Upper lobe of left lung (tissue), 4 donors: ENCODE results near the gene STXBP6.
"Not testable (repeated sequence)": the region's sequence is repeated elsewhere in the genome, so short reads cannot be mapped to it uniquely, and the experiment has no call there.

Experiments used
- POLR2A ChIP-seq, 4 donors: fragments of 450-650 bp; IDR thresholded peaks; one replicate each; pipeline ENCODE4 v1.5.1; 2016 to 2017; ENCODE audit warnings: antibody characterized with exemption in 4 of 4, mild to moderate bottlenecking in 2 of 4
- POLR2AphosphoS5 ChIP-seq, 2 donors: sonication (generic); formaldehyde crosslinking; IDR thresholded peaks; one replicate each; pipeline ENCODE4 v1.5.1; 2017; ENCODE audit warnings: antibody characterized with exemption in 2 of 2
- TF ChIP-seq, protein P1 (sequence below), 6 experiments: fragments of 450-650 bp in 4 of 6; fragments of 200-600 bp in 2 of 6; sonication (generic) in 2 of 6; IDR thresholded peaks; one replicate each; pipeline ENCODE4 v1.5.1; 2016 to 2019; ENCODE audit warnings: antibody characterized with exemption in 6 of 6

DNA sequence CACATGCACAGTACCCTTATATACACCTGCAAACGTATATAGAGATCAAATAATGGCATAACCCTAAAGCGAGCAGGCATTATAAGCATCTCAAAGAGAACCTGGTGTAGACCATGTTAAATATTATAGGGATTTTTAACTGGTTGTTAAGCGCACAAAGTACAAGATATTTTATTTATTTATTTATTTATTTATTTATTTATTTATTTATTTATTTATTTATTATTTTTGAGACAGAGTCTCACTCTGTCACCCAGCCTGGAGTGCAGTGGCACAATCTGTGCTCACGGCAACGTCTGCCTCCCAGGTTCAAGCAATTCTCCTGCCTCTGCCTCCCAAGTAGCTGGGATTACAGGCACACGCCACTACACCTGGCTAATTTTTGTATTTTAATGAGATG is 87.8 kb downstream of the STXBP6 start:
- not testable (repeated sequence) for TF ChIP-seq POLR2AphosphoS5, POLR2A (IDR thresholded peaks at IDR 0.05)
- TF ChIP-seq, protein P1, sequence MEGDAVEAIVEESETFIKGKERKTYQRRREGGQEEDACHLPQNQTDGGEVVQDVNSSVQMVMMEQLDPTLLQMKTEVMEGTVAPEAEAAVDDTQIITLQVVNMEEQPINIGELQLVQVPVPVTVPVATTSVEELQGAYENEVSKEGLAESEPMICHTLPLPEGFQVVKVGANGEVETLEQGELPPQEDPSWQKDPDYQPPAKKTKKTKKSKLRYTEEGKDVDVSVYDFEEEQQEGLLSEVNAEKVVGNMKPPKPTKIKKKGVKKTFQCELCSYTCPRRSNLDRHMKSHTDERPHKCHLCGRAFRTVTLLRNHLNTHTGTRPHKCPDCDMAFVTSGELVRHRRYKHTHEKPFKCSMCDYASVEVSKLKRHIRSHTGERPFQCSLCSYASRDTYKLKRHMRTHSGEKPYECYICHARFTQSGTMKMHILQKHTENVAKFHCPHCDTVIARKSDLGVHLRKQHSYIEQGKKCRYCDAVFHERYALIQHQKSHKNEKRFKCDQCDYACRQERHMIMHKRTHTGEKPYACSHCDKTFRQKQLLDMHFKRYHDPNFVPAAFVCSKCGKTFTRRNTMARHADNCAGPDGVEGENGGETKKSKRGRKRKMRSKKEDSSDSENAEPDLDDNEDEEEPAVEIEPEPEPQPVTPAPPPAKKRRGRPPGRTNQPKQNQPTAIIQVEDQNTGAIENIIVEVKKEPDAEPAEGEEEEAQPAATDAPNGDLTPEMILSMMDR (IDR thresholded peaks at IDR 0.05): not testable (repeated sequence)
